Left ventricle myocardium inferior (tissue), 1 donor: ENCODE results near the gene XAGE1B. TPM values are rescaled to one million over a fixed set of nuclear protein-coding genes. Genes with fewer than 3 reads are reported as not detected.
"Not testable (repeated sequence)": the region's sequence is repeated elsewhere in the genome, so short reads cannot be mapped to it uniquely, and the experiment has no call there.

Source experiments
- DNase-seq: peaks from one replicate; pipeline ENCODE4 v3.0.0-alpha.2; 2020
- H3K27ac ChIP-seq: fragments of 200-600 bp; replicated peaks from 2 replicates; pipeline ENCODE4 v1.8.0; 2021
- H3K27me3 ChIP-seq: fragments of 200-600 bp; 2 replicates; pipeline ENCODE4 v1.8.0; 2021; ENCODE audit warnings: low read depth
- H3K36me3 ChIP-seq: fragments of 200-600 bp; 2 replicates; pipeline ENCODE4 v1.8.0; 2021
- H3K4me1 ChIP-seq: fragments of 200-600 bp; 2 replicates; pipeline ENCODE4 v1.8.0; 2021
- H3K4me3 ChIP-seq: fragments of 200-600 bp; 2 replicates; pipeline ENCODE4 v1.8.0; 2021; ENCODE audit warnings: mild to moderate bottlenecking, moderate library complexity
- H3K9me3 ChIP-seq: fragments of 200-600 bp; replicated peaks from 2 replicates; pipeline ENCODE4 v1.8.0; 2021
- intact Hi-C: fragments of 100-400 bp; cut with micrococcal nuclease; formaldehyde crosslinking; loops from one replicate; pipeline ENCODE4 v1.11.0; 2022
- total RNA-seq: library from RNA; stranded (reverse); fragmentation: NEBNext Ultra II Directional; extraction: Animal tissue kit (Norgen Biotek cat#: 25700); gene quantifications from one replicate; pipeline ENCODE4 v1.2.1, GENCODE V29; 2021
- TF ChIP-seq, protein P1 (sequence below): fragments of 200-600 bp; IDR thresholded peaks from 2 replicates; pipeline ENCODE4 v1.8.0; 2021; ENCODE audit warnings: antibody characterized with exemption, mild to moderate bottlenecking, borderline replicate concordance
- donor health status: DM: no; HTN: yes; CAD: no; lungs with severe emphysema.

Gene XAGE1B
- total RNA-seq, 1 donor from 2014 or later, result not detected

DNA sequence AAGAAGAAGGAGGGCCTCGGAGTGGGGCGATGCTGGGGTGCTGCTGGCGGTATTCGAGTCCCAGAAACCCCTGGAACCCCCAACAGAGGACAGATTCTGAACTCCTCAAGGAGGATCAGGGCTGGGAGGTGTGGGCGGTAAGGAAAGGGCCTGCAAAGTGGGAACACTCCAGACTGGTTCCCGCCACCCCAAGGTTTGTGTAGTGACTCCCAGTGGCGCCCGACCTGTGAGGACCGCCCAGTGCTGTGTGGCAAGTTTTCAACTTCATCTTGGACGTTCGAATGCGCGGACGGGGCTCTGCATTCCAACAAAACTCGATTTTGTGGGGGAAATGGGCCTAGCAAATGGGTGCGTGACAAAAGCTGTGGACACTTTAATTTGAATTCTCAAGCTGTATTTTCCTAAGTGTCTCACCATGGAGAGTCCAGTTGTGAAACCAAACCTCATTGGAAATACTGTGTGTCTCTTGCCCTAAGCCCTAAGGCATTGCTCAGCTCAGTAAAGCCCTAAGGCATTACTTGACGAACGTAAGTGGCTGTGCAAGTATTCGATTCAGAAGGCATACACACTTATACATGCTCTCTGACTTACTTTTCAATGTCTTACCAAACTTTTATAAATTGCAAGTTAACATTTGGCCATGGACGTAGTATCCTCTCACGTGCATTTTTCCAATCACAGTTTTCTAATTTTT lies 27.4 kb upstream of the XAGE1B start:
- no peak for DNase-seq
- H3K36me3 ChIP-seq, result no peaks in the 10 kb centered on the region
- no peaks in the 10 kb centered on the region for H3K4me1 ChIP-seq
- H3K27ac ChIP-seq, result no peak overlapping the region
- no peaks in the 10 kb centered on the region for H3K27me3 ChIP-seq
- intact Hi-C loops, result no loop called here
- H3K4me3 ChIP-seq, result no peak overlapping the region
- TF ChIP-seq, protein P1, sequence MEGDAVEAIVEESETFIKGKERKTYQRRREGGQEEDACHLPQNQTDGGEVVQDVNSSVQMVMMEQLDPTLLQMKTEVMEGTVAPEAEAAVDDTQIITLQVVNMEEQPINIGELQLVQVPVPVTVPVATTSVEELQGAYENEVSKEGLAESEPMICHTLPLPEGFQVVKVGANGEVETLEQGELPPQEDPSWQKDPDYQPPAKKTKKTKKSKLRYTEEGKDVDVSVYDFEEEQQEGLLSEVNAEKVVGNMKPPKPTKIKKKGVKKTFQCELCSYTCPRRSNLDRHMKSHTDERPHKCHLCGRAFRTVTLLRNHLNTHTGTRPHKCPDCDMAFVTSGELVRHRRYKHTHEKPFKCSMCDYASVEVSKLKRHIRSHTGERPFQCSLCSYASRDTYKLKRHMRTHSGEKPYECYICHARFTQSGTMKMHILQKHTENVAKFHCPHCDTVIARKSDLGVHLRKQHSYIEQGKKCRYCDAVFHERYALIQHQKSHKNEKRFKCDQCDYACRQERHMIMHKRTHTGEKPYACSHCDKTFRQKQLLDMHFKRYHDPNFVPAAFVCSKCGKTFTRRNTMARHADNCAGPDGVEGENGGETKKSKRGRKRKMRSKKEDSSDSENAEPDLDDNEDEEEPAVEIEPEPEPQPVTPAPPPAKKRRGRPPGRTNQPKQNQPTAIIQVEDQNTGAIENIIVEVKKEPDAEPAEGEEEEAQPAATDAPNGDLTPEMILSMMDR, result no peak
- H3K9me3 ChIP-seq, result no peaks in the 10 kb centered on the region

DNA sequence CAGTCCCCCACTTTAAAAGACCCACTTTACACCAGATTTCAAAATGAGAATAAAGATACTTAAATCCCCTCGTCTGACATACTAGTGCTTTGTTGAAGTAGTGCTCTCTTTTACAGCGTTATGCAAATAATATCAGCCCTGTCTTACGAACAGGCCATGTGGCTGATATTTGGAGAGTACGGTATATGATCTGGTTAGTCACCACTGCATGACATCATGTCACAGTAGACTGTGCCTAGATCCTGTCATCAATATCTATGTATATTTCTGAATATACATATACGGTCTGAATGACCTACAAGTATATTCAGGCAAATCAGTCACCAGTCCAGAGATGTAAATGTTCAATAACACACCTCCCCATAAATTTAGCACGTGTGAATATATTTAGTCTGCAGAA lies 25.4 kb upstream of the XAGE1B start:
- TF ChIP-seq, protein P1, result no peak
- no peaks in the 10 kb centered on the region for H3K4me1 ChIP-seq

DNA sequence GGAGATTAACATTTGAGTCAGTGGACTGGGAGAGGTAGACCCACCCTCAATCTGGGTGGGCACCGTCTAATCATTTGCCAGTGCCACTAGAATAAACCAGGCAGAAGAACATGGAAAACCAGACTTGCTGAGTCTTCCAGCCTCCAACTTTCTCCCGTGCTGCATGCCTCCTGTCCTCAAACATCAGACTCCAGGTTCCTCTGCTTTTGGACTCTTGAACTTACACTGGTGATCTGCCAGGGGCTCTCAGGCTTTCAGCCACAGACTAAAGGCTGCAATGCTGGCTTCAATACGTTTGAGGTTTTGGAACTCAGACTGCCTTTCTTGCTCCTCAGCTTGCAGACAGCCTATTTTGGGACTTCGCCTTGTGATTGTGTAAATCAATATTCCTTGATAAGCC lies 24.2 kb upstream of the XAGE1B start:
- H3K36me3 ChIP-seq, H3K4me3 ChIP-seq, H3K27me3 ChIP-seq, H3K27ac ChIP-seq, H3K4me1 ChIP-seq, H3K9me3 ChIP-seq, intact Hi-C loops, DNase-seq: not testable (repeated sequence)

More for the DNA sequence above, 25.4 kb upstream of the XAGE1B start:
- intact Hi-C loops, result no loop called here
- Histone ChIP-seq H3K27me3 (no peaks in the 10 kb centered on the region), H3K27ac (no peak overlapping the region), H3K9me3 (no peaks in the 10 kb centered on the region), H3K4me3 (no peak overlapping the region), H3K36me3 (no peaks in the 10 kb centered on the region)
- DNase-seq, result no peak

DNA sequence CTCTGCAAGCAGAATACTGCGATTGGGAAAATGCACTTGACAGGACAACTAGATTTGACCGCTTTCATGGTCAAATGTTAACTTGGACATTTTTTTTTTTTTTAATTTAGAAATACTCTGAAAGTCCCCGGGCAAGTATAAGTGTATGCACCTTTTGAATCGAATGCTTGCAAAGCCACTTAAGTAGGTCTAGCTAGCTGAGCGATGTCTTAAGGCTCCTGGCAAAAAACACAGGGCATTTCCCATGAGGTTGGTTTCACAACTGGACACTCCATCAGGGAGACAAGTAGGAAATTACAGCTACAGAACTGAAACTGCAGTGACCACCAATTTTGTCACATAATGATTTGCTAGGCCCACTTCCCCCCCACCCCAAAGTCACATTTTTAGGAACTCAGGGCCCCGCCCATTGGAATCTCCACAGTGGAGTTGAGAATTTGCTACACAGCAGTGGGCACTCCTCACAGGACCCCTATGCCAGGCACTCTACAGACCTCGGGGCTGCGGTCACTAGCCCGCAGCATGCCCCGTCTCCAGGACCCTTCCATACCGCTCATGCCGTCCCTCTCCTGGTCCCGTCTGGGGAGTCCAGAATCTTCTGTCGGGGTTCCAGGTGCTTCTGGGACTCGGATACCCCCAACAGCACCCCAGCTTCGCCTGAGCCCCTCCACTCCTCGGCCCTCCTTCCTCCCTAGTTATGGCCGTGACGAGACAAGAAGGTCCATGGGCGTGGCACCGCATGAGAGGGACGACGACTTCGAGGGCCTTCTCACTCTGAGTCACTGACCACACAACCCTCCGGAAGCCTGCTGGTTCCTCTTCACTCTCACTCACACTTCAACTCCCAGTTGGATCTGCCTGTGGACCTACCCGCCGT lies 515 bp downstream of the XAGE1B start:
- H3K27me3 ChIP-seq, DNase-seq, H3K4me1 ChIP-seq, H3K4me3 ChIP-seq, H3K27ac ChIP-seq, H3K36me3 ChIP-seq, intact Hi-C loops, H3K9me3 ChIP-seq: not testable (repeated sequence)

DNA sequence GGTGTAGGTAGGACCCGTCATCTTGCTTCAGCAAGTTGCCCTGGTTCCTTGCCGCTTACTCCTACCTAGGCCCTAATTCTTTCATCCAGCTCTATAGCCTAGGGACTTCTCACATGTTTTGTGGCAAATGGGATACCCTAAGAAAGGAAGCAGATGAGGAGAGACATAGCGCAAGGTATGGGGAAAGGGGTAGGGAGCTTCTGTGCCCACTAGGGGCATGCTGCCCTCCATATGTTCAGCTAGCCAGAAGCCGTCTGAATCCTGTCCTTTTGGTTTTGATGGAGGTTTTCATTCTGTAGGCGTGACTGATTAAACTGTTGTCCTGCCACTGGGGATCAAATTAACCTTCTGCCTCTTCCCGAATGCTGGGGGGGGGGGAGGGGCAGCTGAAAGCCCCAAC lies 5.7 kb downstream of the XAGE1B start:
- H3K27me3 ChIP-seq, H3K9me3 ChIP-seq, H3K4me1 ChIP-seq, H3K27ac ChIP-seq, DNase-seq, H3K4me3 ChIP-seq, intact Hi-C loops, H3K36me3 ChIP-seq: not testable (repeated sequence)

DNA sequence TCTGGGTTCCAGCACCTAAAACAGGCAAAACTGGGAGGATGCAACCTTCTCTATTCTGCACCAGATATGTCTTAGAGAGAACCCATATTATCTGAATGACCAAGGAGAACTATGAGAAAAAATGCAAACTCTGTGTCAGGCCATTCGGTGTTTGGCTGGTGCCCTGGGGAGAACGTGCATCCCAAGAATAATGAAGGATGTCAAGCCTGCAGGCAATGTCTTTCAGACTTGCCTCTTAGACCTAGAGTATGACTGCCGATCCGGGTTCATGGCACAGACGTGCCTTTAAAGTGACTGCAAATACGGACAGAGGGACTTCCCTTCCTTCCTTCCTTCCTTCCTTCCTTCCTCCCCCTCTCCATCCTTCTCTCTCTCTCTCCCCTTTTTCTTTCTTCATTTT lies 6.9 kb downstream of the XAGE1B start:
- no peak overlapping the region for H3K4me3 ChIP-seq

More for the DNA sequence above, 6.9 kb downstream of the XAGE1B start:
- Histone ChIP-seq H3K27me3 (no peaks in the 10 kb centered on the region), H3K4me1 (no peaks in the 10 kb centered on the region), H3K27ac (no peak overlapping the region), H3K9me3 (no peaks in the 10 kb centered on the region), H3K36me3 (no peaks in the 10 kb centered on the region)
- intact Hi-C loops, result no loop called here
- DNase-seq, result no peak
- TF ChIP-seq, protein P1, result no peak
